Right forelimb (tissue), 1 donor: ENCODE data around the gene JHY.

Source experiments
- DNase-seq: peaks from one replicate; pipeline ENCODE4 v3.0.0-alpha.2; 2018

Gene JHY

GRCh38 chr11:122872046-122872445 lies 10.5 kb upstream of the JHY start:
- no peak for DNase-seq

DNA sequence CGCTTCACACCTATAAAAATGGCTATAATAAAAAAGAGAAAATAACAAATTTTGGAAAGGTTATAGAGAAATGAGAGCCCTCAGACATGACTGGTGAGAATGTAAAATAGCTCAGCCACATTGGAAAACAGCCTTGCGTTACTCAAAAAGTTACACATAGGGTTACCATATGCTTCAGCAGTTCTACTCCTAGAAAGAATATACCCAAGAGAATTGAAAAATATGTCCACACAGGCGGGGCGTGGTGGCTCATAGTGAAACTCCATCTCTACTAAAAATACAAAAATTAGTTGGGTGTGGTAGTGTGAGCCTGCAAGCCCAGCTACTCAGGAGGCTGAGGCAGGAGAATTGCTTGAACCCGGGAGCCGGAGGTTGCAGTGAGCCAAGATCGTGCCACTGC lies 7.6 kb upstream of the JHY start:
- DNase-seq, result no peak

- no peak for DNase-seq
These were observed 4.8 kb upstream of the JHY start for GRCh38 chr11:122877732-122878131.

DNA sequence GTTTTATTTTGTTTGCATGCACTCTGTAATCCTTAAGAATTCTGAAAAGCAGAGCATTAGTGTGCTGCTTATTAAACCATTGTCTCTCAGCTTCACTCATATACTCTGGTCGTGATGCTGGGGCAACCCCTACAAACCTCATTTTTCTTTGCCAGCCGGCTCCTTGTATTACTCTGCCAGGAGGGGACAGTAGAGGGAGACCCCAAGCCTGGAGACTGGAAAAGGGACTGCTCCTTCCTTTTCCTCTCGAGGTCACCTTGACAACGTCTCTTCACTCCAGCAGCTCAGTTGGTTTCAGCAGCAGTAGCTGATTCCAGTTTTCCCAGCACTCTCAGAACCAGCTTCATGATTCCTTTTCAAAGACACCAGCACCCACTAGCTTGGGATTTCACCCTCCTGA lies 2.8 kb upstream of the JHY start:
- no peak for DNase-seq

DNA sequence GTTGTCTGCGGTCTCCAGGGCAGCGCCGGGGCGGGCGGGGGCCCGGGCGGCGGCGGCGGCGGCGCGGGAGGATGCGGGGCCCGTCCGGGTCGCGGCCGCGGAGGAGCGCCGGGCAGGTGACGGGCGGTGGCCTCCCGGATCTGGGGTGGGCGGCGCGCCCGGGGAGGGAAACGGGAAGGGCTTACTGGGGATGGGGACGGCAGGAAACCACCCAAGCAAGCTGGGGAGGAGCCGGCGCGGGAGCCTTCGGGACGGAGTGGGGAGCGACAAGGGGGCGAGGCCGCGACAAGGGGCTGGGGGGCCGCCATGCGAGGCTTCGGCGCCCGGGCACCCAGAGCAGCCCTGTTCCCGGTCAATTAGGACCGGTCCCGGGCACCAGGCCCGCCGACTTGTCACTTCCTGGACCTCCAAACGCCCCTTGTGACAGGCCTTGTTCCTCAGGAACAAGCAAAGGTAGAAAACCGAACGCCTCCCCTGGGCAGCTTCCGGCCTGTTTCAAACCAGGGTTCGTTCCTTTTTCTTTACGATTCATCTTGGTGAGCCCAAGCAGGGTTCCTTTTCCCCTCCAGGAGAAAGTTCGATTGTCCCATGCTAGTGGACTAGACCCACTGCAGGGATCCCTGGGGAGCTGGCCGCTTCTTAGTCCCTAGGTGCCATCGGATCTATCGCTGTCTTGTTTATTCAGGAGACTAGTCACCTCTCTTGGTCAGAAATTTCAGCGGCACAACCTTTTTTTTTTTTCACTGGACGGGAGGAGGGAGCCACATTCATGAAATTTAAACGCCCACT lies 492 bp downstream of the JHY start:
- DNase-seq, result peak; percentile 80

- no peak for DNase-seq
These were observed 1.1 kb downstream of the JHY start for GRCh38 chr11:122883646-122883979.

- DNase-seq, result no peak
These were observed 5.6 kb downstream of the JHY start for GRCh38 chr11:122888162-122888561.

DNA sequence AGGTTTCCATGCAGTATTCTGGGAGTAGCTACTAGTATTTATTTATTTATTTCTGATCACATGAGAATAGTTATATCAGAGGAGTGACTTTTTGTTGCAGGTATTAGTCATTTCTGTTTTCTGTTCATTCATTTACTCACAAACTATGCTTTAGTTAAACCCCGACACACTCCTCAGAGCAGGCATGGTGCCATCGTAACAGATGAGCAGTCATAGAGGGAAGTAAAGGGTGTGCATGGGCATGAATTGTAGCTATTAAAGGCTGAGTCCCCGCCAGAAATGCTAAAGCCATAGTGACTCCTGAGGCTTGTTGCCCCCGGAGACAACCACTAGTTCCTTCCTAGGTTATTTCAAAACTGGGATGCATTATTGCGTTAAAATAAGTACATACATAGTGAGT lies 10.6 kb downstream of the JHY start:
- DNase-seq, result no peak

- DNase-seq, result no peak
These were observed 13.0 kb downstream of the JHY start for GRCh38 chr11:122895563-122895962.

GRCh38 chr11:122897606-122898210 lies 15.1 kb downstream of the JHY start:
- no peak for DNase-seq

DNA sequence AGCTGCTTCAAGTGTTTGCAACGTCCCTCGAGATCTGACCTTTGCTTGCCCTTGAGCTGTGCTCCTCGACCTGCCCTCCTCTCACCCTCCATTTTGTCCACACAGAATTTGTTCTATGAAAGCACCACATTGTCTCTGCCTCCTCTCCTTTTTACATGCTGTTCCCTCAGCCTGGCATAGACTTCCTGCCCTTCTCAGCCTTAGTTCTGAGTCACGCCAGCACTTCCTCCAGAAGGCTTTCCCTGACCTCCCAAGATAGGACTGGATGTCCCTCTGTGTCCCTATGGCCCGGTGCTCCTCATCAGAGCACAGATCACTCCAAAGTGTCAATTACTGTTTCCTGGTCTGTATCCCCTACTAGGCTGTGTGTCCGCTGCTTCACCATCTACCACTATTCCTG lies 16.2 kb downstream of the JHY start:
- no peak for DNase-seq

DNA sequence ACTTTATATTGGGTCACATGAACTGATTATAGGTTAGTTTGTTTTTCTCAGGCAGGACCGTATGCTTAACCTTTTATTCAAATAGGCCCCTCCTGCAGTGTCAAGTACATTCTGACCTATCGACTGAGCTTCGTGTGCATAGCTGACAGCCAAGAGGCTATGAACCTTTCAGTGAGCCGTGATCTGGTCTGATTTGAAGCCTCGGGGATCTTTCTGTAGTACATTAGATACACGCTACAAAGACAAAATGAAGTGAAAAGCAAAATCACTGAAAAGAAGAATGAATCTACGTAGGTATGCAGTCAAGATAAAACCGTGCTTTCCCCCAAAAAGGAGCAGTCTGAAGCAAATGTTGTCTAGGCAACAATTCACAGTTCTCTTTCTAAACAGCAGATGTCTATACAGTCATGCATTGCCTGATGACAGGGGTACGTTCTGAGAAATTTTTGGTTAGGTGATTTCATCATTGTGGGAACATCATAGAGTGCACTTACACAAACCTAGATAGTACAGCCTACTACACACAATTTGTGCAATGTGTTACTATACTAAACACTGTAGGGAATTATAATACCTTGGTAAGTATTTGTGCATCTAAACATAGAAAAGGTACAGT lies 18.1 kb downstream of the JHY start:
- no peak for DNase-seq

- no peak for DNase-seq
These were observed 20.4 kb downstream of the JHY start for GRCh38 chr11:122902951-122903350.

DNA sequence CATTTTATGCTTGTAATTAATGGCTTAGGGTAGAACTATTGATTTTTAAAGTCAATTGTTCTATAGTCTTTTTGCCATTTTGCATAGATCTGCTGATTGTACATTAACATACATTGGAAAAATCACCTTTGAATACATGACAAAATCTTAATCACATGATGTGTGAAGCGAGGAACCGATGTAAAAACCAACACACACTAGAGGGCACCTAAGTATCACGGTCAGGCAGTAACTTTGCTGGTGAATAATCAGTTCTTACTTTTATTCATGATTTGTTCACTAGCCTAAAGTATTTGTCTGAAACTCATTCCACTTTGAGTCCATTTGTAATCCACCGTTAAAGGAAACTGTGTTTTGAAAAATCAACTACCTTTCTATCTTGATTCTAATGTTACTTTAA lies 28.2 kb downstream of the JHY start:
- no peak for DNase-seq

DNA sequence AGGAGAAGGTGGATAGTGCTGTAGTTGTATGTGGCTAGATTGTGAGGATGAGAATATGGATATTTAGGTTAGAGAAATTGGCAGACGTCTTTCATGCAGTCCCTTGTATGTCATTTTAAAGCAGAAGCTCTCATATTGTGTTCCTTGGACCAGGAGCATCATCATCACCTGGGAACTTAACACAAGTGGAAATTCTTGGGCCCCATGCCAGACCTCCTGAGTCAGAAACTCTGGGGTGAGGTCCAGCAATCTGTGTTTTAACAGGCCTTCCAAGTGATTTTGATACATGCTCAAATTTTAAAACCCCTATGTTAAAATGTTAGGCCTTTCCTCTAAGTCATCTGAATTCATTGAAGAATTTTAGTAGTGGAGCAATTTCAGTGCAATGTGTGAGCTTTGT lies 34.8 kb downstream of the JHY start:
- no peak for DNase-seq

- no peak for DNase-seq
These were observed 36.2 kb downstream of the JHY start for GRCh38 chr11:122918734-122919133.

- no peak for DNase-seq
These were observed 38.0 kb downstream of the JHY start for GRCh38 chr11:122920579-122920978.

DNA sequence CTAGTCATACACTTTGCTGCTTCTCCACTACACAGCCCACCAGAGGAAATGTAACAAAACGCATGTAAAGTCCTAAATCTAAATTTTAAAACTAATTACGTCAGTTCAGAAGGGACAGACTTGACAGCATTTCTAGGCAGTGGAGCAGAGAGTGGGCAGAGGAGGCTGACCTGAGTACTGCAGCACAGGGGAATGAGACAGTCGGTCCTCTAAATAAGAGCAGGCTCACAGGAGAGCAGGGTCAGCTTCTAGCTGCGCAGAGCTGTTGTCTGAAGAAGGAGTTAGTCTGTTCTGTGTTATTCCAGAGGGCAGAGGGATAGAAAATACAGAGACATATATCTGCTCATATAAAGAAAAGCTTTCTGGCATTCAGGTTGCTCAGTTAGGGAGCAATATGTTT lies 40.3 kb downstream of the JHY start:
- no peak for DNase-seq

- DNase-seq, result no peak
These were observed 40.7 kb downstream of the JHY start for GRCh38 chr11:122923302-122923701.

DNA sequence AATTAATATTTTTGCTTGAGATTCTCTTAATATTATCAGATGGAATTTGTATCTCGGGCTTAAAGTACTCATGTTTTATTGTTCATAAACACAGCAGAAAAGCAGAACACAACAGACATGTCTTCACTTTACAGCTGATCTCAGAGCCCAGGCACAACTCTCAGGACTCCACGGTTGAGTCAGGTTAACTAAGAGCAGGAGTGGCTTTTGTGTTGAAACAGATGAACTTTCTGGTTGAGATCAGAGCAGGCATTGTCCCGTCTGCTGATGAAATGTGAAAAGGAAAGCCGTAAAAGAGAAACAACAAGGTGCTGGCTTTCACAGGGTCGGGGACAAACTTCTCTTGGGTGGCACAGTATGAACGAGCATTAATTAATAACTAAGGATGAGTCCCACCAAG lies 49.0 kb downstream of the JHY start:
- DNase-seq, result no peak

DNA sequence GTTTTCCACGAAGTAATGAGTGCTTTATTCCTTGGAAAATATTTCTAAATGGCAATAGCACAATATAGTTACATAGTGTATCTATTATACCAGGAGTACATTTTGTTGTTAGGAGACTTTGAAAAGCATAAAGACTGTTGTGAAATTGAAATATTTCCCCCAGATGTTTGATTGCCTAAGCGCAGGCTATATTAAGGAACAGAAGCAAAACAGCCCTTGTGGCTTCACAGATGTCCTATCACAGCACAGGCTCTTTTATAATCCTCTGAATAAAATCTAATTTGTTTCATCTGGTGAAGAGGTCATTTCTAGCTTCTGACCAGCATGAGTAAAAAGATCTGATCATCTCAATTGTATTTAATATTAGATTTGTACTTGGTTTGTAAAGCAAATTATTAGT lies 50.9 kb downstream of the JHY start:
- no peak for DNase-seq

GRCh38 chr11:122937983-122938382 lies 55.4 kb downstream of the JHY start:
- no peak for DNase-seq

DNA sequence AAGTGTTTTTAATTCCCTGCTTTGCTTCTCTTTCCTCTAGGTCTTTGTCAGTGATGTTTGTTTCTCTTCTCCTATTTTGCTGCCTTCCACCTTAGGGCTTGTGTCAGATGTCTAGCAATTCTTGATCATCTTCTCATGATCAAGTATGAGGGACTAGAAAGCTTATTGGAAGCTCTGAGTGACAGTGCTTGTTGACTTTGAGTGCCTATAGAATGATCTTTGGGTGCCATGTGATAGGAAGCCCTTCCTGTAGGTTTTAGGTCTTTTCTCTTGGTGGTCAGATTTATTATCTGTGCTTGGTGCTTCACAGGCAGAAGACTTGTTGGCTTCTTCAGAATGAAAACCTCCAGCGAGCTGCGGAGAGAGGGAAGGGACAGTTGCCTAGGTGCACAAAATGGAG lies 56.0 kb downstream of the JHY start:
- no peak for DNase-seq

DNA sequence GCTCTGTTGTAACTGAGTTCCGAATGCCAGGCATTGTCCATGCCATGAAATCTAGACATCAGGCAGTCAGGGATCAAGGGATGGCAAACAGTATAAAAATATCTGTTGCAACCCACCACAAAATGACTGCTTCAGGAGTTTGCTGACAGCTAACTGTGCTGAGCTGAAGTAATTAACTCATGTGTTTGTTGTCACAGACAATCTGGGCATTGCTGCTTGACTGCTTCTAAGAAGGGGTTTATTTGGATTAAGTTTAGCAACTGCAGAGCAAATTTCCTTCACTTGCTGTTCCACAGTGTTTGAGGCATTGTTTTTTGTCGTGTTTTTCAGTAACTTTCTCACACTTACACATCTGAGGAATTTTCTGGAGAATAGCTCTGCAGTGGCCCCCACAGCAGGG lies 68.7 kb downstream of the JHY start:
- DNase-seq, result no peak

DNA sequence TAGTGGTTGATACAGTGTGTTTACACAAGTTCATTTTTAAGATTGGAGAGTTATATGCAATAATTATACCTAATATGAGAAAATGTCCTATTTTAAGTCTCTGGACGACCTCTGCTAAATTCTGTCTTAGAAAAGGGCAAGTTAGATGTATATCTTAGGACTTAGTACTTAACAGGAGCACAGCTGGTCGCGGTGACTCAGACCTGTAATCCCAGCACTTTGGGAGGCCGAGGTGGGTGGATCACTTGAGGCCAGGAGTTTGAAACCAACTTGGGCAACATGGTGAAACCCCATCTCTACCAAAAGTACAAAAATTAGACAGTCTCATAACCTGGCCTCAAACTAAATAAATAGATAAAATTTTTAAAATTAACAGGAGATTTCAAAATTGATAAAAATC lies 71.9 kb downstream of the JHY start:
- no peak for DNase-seq
